Measurements from ENCODE around the gene CCDC86.

Gene CCDC86

GRCh38 chr11:60831501-60832079 is 10.3 kb upstream of the CCDC86 start:
- DNase-seq, result no peak

- no peak for DNase-seq
Observed at GRCh38 chr11:60834742-60835533, 7.0 kb upstream of the CCDC86 start.

- DNase-seq, result no peak
Observed at GRCh38 chr11:60835534-60835846, 6.4 kb upstream of the CCDC86 start.

GRCh38 chr11:60836866-60837515 is 4.9 kb upstream of the CCDC86 start:
- no peak for DNase-seq

GRCh38 chr11:60838132-60838531 is 3.8 kb upstream of the CCDC86 start:
- no peak for DNase-seq

GRCh38 chr11:60840470-60841430 is 1.2 kb upstream of the CCDC86 start:
- DNase-seq, result no peak

GRCh38 chr11:60842668-60843600 is 1.0 kb downstream of the CCDC86 start:
- DNase-seq, result no peak

- no peak for DNase-seq
Observed at GRCh38 chr11:60844045-60844869, 2.3 kb downstream of the CCDC86 start.

GRCh38 chr11:60844870-60845221 is 2.9 kb downstream of the CCDC86 start:
- DNase-seq, result no peak

GRCh38 chr11:60845338-60845737 is 3.4 kb downstream of the CCDC86 start:
- DNase-seq, result no peak

- no peak for DNase-seq
Observed at GRCh38 chr11:60847281-60847680, 5.4 kb downstream of the CCDC86 start.

- DNase-seq, result no peak
Observed at GRCh38 chr11:60847896-60848295, 6.0 kb downstream of the CCDC86 start.

- DNase-seq, result no peak
Observed at GRCh38 chr11:60848714-60849151, 6.8 kb downstream of the CCDC86 start.

GRCh38 chr11:60849641-60850520 is 8.0 kb downstream of the CCDC86 start:
- no peak for DNase-seq

GRCh38 chr11:60851327-60852104 is 9.6 kb downstream of the CCDC86 start:
- DNase-seq, result no peak

GRCh38 chr11:60852117-60852981 is 10.4 kb downstream of the CCDC86 start:
- no peak for DNase-seq

- no peak for DNase-seq
Observed at GRCh38 chr11:60852982-60853950, 11.4 kb downstream of the CCDC86 start.
